OCI-LY3 (cell line): Measurements from ENCODE around the gene MSI2.

Source experiments
- H2AFZ ChIP-seq: fragments of 200-600, 300-600 bp; shearing (Covaris generic); 2 replicates; pipeline ENCODE4 v1.6.0; 2014; ENCODE audit warnings: antibody characterized with exemption, low read depth, low read length
- H3K27ac ChIP-seq: fragments of 200-600, 300-600 bp; sonication (generic); 2 replicates; pipeline ENCODE4 v1.5.1; 2014; ENCODE audit warnings: mild to moderate bottlenecking, low read length, moderate library complexity, mixed read lengths
- H3K27me3 ChIP-seq: fragments of 200-600, 300-600 bp; sonication (generic); 2 replicates; pipeline ENCODE4 v1.6.1; 2014; ENCODE audit warnings: low read depth, low read length, mixed read lengths
- H3K36me3 ChIP-seq: fragments of 200-600, 300-600 bp; sonication (generic); replicated peaks from 2 replicates; pipeline ENCODE3; 2014; ENCODE audit warnings: low read depth, low read length, mixed read lengths
- H3K4me1 ChIP-seq: fragments of 300-600, 200-600 bp; sonication (generic); 2 replicates; pipeline ENCODE4 v1.6.1; 2014; ENCODE audit warnings: low read length, mixed read lengths
- H3K4me2 ChIP-seq: fragments of 200-600, 300-600 bp; sonication (generic); 2 replicates; pipeline ENCODE4 v1.6.1; 2014; ENCODE audit warnings: low read length, mixed read lengths
- H3K4me3 ChIP-seq: fragments of 300-600, 200-600 bp; sonication (generic); 2 replicates; pipeline ENCODE4 v1.5.1; 2014; ENCODE audit warnings: antibody characterized with exemption, mild to moderate bottlenecking, low read length, moderate library complexity
- H3K79me2 ChIP-seq: fragments of 300-600, 200-600 bp; shearing (Covaris generic); 2 replicates; pipeline ENCODE4 v1.6.1; 2014; ENCODE audit warnings: mild to moderate bottlenecking, low read length, mixed read lengths
- H3K9ac ChIP-seq: fragments of 300-600, 200-600 bp; shearing (Covaris generic); 2 replicates; pipeline ENCODE4 v1.6.0; 2014; ENCODE audit warnings: mild to moderate bottlenecking, low read length, moderate library complexity
- H3K9me3 ChIP-seq: fragments of 200-600, 300-600 bp; shearing (Covaris generic); 2 replicates; pipeline ENCODE4 v1.6.1; 2014; ENCODE audit warnings: low read length, mixed read lengths; ENCODE audit not compliant: insufficient read depth
- H4K20me1 ChIP-seq: fragments of 200-600, 300-600 bp; sonication (generic); 2 replicates; pipeline ENCODE4 v1.6.1; 2016; ENCODE audit warnings: low read length, mixed read lengths; ENCODE audit not compliant: insufficient read depth
- CTCF ChIP-seq: fragments of 200-600, 300-600 bp; sonication (generic); IDR thresholded peaks from 2 replicates; pipeline ENCODE4 v1.5.1; 2014; ENCODE audit warnings: antibody characterized with exemption, low read length, low read depth
- EZH2phosphoT487 ChIP-seq: fragments of 200-600 bp; shearing (Covaris generic); IDR thresholded peaks from 2 replicates; pipeline ENCODE4 v1.6.1; 2018; ENCODE audit warnings: antibody characterized with exemption, mixed run types, low read depth

Gene MSI2

GRCh38 chr17:57251211-57251787 is 5.0 kb upstream of the MSI2 start:
- Histone ChIP-seq H3K27me3 (no peaks in the 10 kb centered on the region), H3K79me2 (no peaks in the 10 kb centered on the region), H3K27ac (no peak overlapping the region), H3K9me3 (peaks cover 14% of the 10 kb centered on the region; the same call in 1 of the 2 replicates), H4K20me1 (no peaks in the 10 kb centered on the region), H3K4me3 (no peak overlapping the region), H3K9ac (no peak overlapping the region), H2AFZ (no peak overlapping the region), H3K4me2 (no peak overlapping the region), H3K36me3 (peaks cover 2% of the 10 kb centered on the region), H3K4me1 (no peaks in the 10 kb centered on the region)
- TF ChIP-seq CTCF (no peak), EZH2phosphoT487 (no peak)

GRCh38 chr17:57253362-57254065 is 2.8 kb upstream of the MSI2 start:
- Histone ChIP-seq H3K4me3 (no peak overlapping the region), H3K4me2 (no peak overlapping the region), H3K9ac (no peak overlapping the region), H3K27me3 (no peaks in the 10 kb centered on the region), H3K27ac (no peak overlapping the region), H4K20me1 (peaks cover 4% of the 10 kb centered on the region; the same call in 1 of the 2 replicates), H2AFZ (no peak overlapping the region), H3K36me3 (peaks cover 7% of the 10 kb centered on the region), H3K9me3 (peaks cover 14% of the 10 kb centered on the region; the same call in 1 of the 2 replicates), H3K79me2 (peaks cover 18% of the 10 kb centered on the region), H3K4me1 (peaks cover 9% of the 10 kb centered on the region)
- TF ChIP-seq EZH2phosphoT487 (no peak), CTCF (no peak)

- H3K27ac ChIP-seq: no peak overlapping the region
- H2AFZ ChIP-seq: peak overlapping the region; percentile 76
- peak overlapping the region; percentile 80 for H3K4me3 ChIP-seq
- H3K79me2 ChIP-seq: peaks cover 24% of the 10 kb centered on the region
- H3K4me1 ChIP-seq: peaks cover 11% of the 10 kb centered on the region
- peak overlapping the region; percentile 69 for H3K9ac ChIP-seq
- peaks cover 6% of the 10 kb centered on the region; the same call in 1 of the 2 replicates for H3K9me3 ChIP-seq
- TF ChIP-seq CTCF (no peak), EZH2phosphoT487 (no peak)
- H3K4me2 ChIP-seq: peak overlapping the region; percentile 74
- peaks cover 17% of the 10 kb centered on the region for H3K36me3 ChIP-seq
- peaks cover 4% of the 10 kb centered on the region; the same call in 1 of the 2 replicates for H4K20me1 ChIP-seq
- H3K27me3 ChIP-seq: no peaks in the 10 kb centered on the region
Measured at GRCh38 chr17:57255182-57255775, 1.0 kb upstream of the MSI2 start.

GRCh38 chr17:57256708-57257112 is 387 bp downstream of the MSI2 start:
- peaks cover 18% of the 10 kb centered on the region for H3K4me1 ChIP-seq
- no peaks in the 10 kb centered on the region; the same call in 1 of the 2 replicates for H3K9me3 ChIP-seq
- H3K4me3 ChIP-seq: peak overlapping the region; percentile 80
- H4K20me1 ChIP-seq: peaks cover 4% of the 10 kb centered on the region; the same call in 1 of the 2 replicates
- peak overlapping the region; percentile 74 for H3K9ac ChIP-seq
- peak overlapping the region; percentile 45 for H3K27ac ChIP-seq
- H3K27me3 ChIP-seq: no peaks in the 10 kb centered on the region
- peaks cover 24% of the 10 kb centered on the region for H3K79me2 ChIP-seq
- peaks cover 27% of the 10 kb centered on the region for H3K36me3 ChIP-seq
- H3K4me2 ChIP-seq: peak overlapping the region; percentile 70
- peak overlapping the region; percentile 36; the same call in 1 of the 2 replicates for H2AFZ ChIP-seq
- TF ChIP-seq CTCF (no peak), EZH2phosphoT487 (no peak)
